ENCODE results near the gene PRDM16. TPM values are rescaled to one million over a fixed set of nuclear protein-coding genes. Genes with fewer than 3 reads are reported as not detected.

The PRDM16 gene
- total RNA-seq, 4 donors from 2014 or later: 5.9 to 41.7 (median 11.2) TPM

DNA sequence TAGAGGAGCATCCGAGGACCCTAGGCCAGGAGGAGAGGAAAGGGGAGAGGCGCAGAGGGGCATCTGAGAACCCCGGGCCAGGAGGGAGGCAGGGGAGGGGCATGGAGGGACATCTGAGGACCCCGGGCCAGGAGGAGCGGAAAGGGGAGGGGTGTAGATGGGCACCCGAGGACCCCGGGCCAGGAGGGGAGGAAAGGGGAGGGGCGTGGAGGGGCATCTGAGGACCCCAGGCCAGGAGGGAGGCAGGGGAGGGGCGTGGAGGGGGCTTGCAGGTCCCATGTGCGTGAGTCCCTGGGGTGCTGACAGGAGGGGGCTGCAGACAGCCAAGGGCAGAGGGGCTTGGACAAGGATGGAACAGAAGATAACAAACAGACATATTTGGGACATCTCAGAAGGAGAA, 195.5 kb downstream of the PRDM16 start:
- no peaks in the 10 kb centered on the region for H3K27me3 ChIP-seq
- WGBS, 2 donors: 68% methylated on average over 10 of the region's 10 CpGs
- no peak overlapping the region for H3K27ac ChIP-seq
- peaks cover 0 to 13% (median 0%) of the 10 kb centered on the region in 4 donors for H3K4me1 ChIP-seq
- no peak for DNase-seq (ENCODE audit: low spot score in 2 of 2)
- H3K9me3 ChIP-seq: no peaks in the 10 kb centered on the region
- TF ChIP-seq CTCF (IDR thresholded peaks at IDR 0.05) (no peak), EP300 (IDR thresholded peaks at IDR 0.05) (no peak), POLR2A (IDR thresholded peaks at IDR 0.05) (no peak)
- no peaks in the 10 kb centered on the region for H3K36me3 ChIP-seq
- no peak overlapping the region for H3K4me3 ChIP-seq

GRCh38 chr1:3265835-3266805, 197.1 kb downstream of the PRDM16 start:
- TF ChIP-seq POLR2A (IDR thresholded peaks at IDR 0.05) (no peak), CTCF (IDR thresholded peaks at IDR 0.05) (no peak), EP300 (IDR thresholded peaks at IDR 0.05) (no peak)
- WGBS, 2 donors: 79 to 82% methylated on average over 52 to 53 of the region's 53 CpGs
- H3K4me3 ChIP-seq: no peak overlapping the region
- no peaks in the 10 kb centered on the region for H3K9me3 ChIP-seq
- H3K27me3 ChIP-seq: peaks cover 0 to 1% of the 10 kb centered on the region in 2 donors
- H3K27ac ChIP-seq: no peak overlapping the region
- H3K36me3 ChIP-seq: no peaks in the 10 kb centered on the region
- DNase-seq (ENCODE audit: low spot score in 2 of 2): no peak
- peaks cover 0 to 15% (median 0%) of the 10 kb centered on the region in 4 donors for H3K4me1 ChIP-seq

- no peaks in the 10 kb centered on the region for H3K36me3 ChIP-seq
- H3K4me1 ChIP-seq: peaks cover 0 to 11% (median 2%) of the 10 kb centered on the region in 4 donors
- DNase-seq (ENCODE audit: low spot score in 2 of 2): no peak
- no peak overlapping the region for H3K27ac ChIP-seq
- H3K4me3 ChIP-seq: no peak overlapping the region
- no peak for TF ChIP-seq CTCF (IDR thresholded peaks at IDR 0.05)
- no peaks in the 10 kb centered on the region for H3K9me3 ChIP-seq
- peaks cover 0 to 9% of the 10 kb centered on the region in 2 donors for H3K27me3 ChIP-seq
- 90 to 91% methylated on average over 27 of the region's 27 CpGs for WGBS, 2 donors
Measured at GRCh38 chr1:3266870-3267549, 198.0 kb downstream of the PRDM16 start.

GRCh38 chr1:3267550-3268270, 198.7 kb downstream of the PRDM16 start:
- 86 to 90% methylated on average over 37 to 42 of the region's 43 CpGs for WGBS, 2 donors
- Histone ChIP-seq H3K4me1 (peaks cover 0 to 10% (median 2%) of the 10 kb centered on the region in 4 donors), H3K27me3 (peaks cover 0 to 9% of the 10 kb centered on the region in 2 donors), H3K36me3 (no peaks in the 10 kb centered on the region), H3K9me3 (no peaks in the 10 kb centered on the region), H3K4me3 (no peak overlapping the region), H3K27ac (no peak overlapping the region)
- TF ChIP-seq CTCF (IDR thresholded peaks at IDR 0.05) (no peak), EP300 (IDR thresholded peaks at IDR 0.05) (no peak), POLR2A (IDR thresholded peaks at IDR 0.05) (no peak)
- DNase-seq (ENCODE audit: low spot score in 2 of 2): no peak
